Activated CD8-positive, alpha-beta memory T cell treated with anti-CD3 and anti-CD28 coated beads, Interleukin-2, amount 50 U/mL, for 48 hours (primary cell): Measurements from ENCODE around the gene CTNNA2.
"Not testable (repeated sequence)": the region's sequence is repeated elsewhere in the genome, so short reads cannot be mapped to it uniquely, and the experiment has no call there.

Experiments
- DNase-seq: peaks from one replicate; pipeline ENCODE4 v3.0.0-alpha.2; 2020

Gene CTNNA2

DNA sequence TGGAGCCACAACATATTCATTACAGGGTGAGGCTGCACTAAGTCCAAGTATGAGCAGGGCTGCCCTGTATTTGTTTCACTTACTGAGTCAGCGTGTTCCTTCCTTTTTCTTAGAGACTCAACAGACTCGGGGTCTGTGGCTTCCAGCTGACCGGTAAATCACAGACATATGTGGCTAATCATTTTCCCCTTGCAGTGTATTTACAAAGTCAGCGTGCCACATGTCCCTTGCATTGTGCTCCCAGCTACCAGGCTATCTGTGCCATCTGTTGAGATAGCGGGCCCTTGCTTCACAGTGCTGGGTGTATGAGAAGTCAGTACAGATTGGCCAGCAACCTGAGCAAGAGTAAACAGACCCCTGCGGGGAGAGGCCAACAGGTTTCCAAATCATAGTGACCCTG, 537.4 kb downstream of the CTNNA2 start:
- no peak for DNase-seq

DNA sequence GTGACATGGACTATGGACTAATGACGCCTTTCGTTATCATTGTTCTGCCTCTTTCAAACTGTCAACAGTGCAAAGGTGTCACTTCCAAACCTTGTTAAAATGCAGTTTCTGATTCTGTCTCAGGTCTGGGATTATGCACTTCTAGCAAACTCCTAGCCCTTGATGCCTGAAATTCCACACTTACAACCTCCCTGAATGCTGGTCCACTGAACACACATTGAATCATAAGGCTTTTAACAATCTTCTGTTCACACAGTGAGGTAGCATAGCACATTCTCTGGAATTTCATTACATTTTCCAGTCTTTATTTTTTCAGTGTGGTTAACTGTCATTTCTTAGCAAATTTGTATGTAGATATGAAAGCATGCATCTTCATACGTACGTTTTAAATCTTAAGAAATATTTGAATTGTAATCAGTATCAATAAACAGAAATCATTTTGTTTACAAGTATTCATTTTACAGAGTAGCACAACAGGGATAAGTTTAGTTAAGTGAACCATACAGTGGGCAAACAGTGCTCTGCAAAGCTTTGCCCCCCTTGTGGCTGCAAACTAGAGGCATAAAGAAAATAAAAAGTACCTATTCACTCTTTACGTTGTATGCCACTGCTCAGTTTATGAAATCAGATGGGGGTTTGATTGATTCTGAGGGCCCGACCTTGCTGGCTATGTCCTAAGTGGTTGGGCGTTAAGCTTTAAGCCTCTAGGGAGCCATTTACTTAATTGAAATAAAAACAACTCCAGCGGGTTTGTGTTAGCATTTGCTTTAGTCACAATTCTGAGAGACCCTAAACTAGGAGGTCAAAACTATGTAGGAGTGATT, 540.9 kb downstream of the CTNNA2 start:
- no peak for DNase-seq

DNA sequence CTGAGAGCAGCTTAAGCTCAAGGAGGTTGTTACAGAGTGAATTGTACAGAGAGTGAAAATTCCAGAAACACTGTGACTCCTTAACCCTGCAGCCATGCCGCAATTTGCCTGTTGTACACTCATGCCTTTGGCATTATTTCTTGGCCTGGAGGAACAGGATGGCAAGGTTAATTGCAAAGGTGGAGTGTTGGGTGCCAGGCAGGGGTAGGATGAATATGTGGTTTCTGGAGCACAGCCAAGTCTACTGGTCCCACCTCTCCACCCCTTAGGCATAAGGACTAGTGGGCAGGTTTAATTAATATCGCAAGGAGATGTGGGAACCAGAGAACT, 541.5 kb downstream of the CTNNA2 start:
- DNase-seq, result no peak

DNA sequence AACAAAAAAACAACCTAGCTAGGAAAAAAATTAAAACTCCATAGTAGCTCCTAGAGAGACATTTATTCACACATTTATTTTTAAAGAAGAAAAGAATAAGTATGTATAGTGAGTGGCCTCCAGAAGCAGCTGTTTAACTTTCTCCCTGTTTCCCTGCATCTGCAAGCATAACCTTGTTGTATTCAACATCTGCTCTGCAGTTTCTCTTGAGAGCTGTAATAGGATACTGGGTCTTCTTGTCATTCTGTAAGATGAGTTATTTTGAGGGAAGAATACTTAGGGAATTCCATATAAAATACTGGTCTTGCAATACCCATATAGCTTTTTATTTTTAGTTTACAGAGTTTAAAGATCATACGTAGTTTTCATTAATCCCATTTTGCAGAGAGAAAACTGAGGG, 545.1 kb downstream of the CTNNA2 start:
- no peak for DNase-seq

DNA sequence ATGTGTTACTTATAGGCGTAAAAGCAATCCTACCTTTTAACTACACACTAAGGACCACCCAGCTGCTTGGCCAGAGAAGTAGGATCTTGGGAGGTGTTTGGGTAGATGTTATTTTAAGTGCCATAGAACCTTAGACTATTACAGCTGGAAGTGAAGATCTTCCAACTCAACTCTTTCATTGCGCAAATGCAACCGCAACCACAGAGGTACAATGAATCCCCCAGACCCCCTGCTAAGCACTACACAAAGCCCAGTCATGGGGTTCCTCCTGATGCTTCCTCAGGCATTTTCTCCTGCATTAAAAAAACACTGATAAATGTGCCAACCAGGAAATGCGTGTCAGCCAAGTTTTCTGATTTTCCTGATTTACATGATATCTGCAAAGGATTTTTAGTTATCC, 545.7 kb downstream of the CTNNA2 start:
- DNase-seq, result no peak

DNA sequence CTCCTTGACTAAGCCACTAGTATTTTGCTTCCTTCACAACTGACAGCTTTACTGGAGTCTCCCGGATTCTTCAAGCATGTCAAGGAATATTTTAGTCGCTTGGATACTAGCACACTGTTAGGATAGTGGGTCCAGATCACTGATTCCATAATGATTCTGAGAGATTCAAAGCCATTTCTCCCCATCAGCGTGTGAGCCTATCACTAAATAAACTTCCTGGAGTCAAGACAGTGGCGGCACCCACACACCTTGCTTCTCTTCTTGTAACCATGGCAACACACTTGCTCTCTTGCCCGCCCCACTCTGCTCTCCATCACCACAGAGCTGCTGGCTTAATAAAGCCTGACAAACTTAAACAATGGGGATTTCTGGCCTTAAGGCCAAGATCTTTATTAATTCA, 546.6 kb downstream of the CTNNA2 start:
- DNase-seq, result no peak

DNA sequence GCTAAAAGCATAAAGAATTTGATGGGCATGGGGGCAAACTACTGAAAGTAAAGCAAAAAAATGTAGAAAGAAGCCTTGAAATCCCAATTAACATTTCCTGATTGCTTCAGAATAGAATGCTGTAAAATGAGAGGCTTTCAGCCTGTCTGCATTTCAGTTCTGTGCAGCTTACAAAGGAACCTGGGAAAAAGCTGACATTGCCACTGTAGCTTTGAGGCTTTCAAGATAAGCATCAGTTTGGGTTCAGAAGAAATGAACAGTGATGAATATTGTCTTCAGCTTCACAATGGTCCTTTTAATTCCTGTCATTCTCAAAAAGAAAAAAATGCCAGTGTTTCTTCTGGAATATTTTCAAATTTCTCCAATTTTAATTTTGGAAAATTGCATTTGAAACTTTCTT, 549.0 kb downstream of the CTNNA2 start:
- DNase-seq, result no peak

DNA sequence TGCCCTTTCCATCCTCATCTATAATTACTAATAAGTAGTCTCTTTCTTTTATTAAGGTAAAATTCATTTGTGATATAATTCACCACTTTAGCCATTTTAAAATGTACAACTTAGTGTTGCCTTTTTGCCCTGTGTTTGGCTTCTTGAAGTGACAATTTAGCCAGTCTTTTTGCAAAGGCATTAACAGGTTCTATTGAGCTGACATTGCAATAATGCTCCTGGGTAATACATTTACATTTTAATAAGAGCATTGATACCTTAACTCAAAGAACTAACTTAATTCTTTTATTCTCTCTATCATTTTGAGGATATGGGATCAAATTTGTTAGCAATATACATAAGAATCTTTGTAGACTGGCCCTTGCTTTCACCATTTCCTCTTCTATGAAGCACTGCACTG, 549.4 kb downstream of the CTNNA2 start:
- DNase-seq, result no peak

DNA sequence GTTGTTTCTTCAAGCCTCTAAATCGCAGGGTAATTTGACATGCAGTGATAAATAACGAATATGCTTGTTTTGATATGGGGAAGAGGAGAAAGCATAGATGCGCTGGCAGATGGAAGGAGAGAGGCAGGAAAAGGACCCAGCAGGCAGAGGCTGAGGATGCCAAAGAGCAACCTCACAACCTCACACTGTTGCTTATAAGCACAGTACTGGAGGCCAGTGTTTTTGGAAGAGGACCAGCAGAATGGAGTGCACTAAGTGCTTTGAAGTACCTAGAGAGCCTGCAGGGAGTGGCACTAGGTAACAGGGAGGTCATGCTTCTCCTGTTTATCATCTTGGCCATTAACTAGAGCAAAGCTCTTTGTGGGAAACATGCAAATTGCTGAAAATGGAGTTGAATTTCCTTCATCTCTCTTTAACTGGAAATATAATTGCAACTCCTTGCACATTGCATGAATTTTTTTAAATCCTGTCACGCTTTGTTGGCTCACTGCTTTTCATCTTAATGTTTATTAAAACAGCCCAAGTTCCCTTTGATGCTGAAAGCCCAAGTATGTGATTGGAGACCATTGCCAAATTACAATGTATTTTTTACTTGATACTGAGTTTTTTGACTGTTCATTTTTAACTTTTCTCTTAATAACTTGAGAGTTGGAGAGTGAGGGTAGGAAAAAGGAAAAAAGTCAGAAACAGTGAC, 555.3 kb downstream of the CTNNA2 start:
- DNase-seq, result no peak

DNA sequence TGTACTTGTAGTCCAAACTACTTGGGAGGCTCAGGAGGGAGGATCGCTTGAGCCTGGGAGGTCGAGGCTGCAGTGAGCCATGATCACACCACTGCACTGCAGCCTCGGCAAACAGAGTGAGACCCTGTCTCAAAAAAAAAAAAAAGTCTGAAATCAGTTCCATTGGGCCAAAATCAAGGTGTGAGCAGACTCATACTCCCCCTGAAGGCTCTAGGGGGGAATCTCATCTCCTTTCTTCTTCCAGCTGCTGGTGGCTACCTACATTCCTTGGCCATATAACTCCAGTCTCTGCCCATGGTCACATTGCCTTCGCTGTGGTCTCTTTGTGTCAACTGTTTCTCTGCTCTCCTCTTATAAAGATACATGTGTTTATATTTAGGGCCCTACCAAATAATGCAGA, 557.7 kb downstream of the CTNNA2 start:
- DNase-seq, result no peak

DNA sequence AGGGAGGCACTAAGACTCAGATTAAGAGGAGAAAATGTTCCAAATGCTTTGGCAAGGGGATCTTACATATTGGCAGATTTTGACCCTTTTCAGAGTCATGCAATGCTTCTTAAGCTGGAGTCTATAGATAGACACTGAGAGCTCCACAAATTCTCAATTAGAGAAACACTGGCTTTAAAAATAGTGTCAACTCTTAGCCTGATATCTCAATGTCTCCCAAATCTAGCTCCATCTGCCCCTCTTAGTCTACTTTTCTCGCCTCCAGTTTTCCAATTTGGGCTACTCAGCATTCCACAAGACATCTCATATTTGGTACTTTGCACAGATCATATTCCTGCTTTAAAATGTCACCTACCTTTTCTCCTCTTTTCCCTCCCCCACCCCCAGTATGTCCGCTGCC, 559.1 kb downstream of the CTNNA2 start:
- no peak for DNase-seq

DNA sequence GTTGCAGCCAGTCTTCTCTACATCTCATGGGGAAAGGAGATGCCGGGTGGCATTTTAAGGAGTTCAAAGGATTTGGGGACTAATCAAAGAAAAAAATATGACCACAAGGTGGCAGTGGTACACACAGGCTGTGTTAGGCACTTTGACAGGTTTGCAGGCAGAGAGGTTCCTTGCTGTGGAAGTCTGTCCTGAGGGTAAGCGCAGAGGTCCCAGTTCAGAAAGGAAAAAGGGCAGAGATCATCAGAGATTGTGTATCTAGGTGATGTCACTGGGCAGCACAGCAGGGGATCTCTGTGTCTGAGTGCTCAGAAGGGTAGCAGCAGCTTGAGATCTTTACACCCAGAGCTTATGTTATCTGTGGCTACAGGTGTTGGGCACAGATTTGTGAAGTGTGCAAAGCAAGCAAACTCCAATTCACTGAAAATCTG, 560.3 kb downstream of the CTNNA2 start:
- DNase-seq, result no peak

DNA sequence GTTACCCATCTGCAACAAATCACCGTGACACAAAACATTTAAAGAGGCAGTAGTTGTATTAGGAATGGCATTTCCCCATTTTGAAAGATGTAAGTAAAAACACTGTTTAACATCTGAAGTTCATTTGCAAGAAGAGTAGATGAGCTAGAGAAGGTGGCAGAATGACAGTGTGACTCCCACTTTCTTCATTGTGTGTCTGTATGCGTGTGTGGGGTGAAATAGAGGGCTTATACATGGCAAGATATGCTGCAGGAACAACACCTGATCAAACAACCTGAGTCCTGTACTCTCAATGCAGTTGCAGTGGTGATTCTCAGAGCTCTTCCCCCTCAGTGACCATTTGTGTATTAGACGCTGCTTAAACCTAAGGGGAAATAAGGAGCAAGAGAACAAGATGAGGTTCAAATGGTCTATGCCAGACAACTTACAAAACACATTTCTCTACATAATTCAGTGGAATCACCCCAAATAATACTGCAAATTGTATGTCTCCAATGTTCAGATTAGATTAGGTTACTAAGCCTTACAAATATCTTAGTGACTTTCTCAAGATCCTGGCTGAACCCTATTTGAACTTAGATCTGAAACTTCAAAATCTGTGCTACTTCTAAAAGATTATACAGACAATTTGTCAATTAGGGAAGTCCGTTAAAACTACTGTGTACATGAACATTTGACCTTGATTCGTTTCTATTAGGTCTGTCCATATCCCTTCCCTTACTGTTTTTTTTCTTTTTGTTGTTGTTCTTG, 561.6 kb downstream of the CTNNA2 start:
- no peak for DNase-seq

DNA sequence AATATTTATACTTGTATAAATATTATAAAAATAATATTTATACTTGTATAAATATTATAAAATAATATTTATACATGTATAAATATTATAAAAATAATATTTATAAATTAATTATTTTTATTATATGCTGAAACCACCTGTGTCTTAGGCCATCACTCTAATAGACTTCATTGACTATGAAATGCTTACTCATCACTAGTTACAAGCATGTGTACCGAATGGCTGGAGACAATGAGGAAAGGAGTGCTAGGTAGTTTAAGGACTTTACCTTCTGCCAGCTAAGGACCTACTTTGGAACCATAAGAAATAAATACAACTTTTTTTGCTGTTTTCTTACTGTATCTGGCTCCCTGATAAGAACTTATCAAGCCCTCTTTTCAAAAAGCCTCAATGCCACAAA, 562.9 kb downstream of the CTNNA2 start:
- DNase-seq, result no peak

DNA sequence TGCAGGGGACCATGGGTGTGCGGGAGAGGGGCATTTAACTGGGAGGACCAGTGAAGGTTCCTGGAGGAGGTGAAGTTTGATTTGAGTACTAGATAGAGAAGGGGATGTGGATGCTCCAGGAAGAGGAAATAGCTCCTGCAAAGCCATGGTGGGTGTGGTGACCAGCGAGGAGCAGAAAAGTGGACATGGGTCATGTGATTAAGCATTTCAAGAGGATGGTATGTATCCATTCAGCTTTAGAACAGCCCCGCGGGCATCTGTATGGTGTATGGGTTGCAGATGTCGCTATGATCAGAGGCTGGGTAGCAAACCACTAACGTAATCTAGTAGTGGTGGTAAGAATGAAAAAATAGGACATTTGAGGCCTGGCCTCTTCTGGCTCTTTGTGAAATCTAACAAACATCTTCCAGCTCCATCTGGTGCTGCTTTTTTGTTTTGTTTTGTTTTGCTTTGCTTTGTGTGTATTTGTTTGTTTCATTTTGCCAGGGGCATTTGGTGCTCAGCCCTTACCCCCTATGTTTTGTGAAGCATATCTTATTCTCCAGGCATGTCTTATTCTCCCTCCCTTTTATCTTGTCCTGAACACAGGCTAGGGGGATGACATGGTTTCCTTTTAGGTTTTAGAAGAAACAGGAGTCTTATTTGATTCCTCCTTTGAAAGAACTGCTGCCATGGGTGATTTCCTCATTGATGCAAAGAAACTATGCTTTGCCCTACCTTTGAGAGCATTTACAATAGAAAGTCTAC, 565.6 kb downstream of the CTNNA2 start:
- DNase-seq, result no peak

DNA sequence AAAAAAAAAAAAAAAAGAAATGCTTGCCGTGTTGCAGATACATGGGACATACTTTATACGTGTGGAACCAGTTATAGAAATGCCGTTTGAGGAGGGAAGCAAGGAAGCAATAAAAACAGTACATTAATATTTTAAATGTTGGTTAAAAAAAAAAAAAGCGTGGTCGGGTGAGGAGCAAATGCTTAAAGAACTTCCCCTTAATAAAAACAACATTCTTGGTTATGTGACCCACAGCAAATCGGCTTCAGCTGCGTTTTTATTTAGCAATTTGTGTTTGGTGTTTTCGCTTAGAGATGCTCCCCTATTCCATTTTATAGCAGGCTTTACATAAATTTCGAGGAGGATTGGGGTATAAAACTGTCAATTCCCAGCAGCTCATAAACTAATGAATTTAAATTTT, 568.1 kb downstream of the CTNNA2 start:
- DNase-seq, result no peak

DNA sequence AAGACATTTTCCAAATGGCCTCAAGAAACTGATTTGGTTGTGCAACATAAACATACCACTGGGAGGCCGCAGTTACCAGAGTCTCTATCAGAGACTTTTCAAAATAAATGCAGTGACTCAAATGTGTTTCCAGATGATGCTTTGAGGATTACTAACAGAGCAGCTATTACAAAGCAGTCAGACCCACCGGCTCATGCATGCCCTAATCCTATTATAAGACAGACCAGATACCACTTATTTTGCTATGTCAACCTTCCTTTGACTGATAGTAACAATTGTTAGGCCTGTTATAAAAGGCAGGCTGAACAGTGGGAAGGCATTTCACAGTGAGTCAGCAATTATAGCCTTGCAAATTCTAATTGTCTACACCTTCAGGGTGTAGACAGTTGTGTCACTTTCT, 574.0 kb downstream of the CTNNA2 start:
- no peak for DNase-seq

DNA sequence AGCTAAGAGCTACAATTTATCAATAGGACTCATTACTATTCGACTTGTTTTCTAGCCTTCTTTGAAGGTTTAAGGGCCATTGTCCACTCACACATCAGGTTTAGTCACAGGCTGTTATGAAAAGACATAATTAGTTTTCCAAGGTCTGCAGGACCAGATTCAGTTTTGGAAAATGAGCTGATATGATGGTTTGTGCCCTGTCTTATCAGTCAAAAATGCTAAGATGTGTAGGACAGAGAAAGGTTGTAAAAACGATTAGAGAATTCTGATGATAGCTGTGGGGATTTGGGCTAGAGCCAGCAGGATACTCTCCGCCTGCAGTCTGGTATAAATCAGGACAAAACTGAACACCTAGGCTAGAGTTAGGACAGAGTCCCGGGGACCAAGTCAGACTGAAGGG, 578.4 kb downstream of the CTNNA2 start:
- DNase-seq, result no peak

DNA sequence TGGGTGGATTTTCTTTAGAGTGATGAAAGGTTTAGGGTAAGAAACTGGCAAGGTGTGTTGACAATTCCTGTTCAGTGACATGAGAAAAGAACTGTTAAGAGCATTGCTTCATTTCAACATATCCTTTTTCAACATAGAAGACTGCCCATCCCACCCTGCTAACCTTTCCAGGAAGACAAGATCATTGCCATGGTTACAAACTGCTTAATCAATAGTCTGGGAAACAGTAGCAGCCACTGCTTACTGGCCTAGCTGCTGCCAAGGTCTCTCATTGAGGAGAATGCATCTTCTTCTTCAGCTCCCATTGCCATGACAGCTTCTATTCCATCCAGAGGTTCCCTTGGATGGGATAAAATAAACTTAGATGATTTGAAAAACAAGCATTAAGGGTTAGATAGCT, 579.6 kb downstream of the CTNNA2 start:
- no peak for DNase-seq

DNA sequence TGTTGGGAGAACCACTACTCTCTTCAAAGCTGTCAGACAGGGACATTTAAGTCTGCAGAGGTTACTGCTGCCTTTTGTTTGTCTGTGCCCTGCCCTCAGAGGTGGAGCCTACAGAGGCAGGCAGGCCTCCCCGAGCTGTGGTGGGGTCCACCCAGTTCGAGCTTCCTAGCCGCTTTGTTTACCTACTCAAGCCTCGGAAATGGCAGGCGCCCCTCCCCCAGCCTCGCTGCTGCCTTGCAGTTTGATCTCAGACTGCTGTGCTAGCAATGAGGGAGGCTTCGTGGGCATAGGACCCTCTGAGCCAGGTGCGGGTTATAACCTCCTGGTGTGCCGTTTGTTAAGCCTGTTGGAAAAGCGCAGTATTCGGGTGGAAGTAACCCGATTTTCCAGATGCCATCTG, 585.7 kb downstream of the CTNNA2 start:
- not testable (repeated sequence) for DNase-seq

DNA sequence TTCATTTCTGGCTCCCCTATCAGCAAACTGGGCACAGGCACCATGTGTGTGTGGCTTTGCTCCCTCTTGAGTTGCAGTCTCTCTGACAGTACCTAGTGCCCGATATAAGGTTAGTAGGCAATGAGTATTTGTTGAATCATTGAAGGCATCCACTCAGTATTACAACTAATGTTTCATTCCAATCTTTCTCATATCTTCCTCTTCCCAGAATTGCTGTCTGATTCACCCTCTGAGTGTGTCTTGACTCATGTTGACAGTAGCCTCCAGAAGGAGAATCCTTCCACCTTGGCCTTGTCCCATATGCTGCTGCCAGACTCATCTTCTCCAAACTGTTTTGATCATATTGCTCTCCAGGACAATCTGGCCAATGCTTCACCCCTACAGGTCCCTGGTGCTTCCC, 589.2 kb downstream of the CTNNA2 start:
- no peak for DNase-seq

DNA sequence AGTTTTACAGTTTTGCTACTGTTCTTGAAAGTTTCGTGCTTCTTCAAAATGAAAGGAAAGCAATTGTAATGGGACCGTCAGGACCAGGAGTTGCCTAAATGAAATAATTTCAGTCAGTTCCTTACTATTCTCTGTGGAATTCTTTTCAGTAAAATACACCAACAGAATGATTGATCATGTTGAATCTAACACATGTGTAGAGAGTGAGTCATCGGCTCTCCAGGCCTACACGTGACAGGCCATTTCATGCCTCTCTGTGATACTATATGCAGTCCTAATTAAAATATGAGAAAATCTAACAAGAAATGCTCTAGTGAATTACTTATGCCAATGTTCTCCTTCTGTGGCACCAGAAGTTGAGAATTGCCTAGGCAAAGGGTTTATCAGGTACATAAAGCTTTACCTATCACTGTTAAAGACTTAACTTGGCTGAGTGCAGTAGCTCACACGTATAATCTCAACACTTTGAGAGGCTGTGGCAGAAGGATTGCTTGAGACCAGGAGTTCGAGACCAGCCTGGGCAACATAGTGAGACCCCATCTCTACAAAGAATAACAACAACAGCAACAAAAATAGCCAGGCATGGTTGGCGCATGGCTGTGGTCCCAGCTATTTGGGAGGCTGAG, 592.3 kb downstream of the CTNNA2 start:
- no peak for DNase-seq

DNA sequence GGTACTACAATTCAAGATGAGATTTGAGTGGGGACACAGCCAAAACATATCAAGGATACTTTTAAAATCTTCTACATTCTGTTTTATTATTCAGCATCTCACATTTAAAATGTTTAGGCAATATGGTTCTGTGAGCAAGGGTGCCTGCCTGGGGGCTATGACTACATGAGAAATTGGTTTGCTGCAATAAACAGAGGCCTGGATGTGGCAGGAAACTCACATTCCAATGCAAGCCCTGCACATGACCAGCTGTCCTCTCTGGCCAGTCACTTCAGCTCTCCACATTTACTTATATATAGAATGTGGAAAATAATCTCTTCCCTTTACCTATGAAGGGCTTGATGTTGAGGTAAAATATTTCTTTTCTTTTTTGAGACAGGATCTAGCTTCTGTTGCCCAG, 598.3 kb downstream of the CTNNA2 start:
- DNase-seq, result no peak
